Uterus (tissue), 4 donors: ENCODE results near the gene KRTAP10-3. TPM values are rescaled to one million over a fixed set of nuclear protein-coding genes. Genes with fewer than 3 reads are reported as not detected.

Source experiments
- DNase-seq, 2 donors: peaks; one replicate each; pipeline ENCODE4 v3.0.0-alpha.2; 2019 to 2020
- H3K27ac ChIP-seq, 2 donors: fragments of 200-600 bp; sonication (generic); 1 replicate in 1 of 2; 2 replicates in 1 of 2; pipeline ENCODE4 v1.5.1; 2016 to 2018
- H3K27me3 ChIP-seq, 2 donors: fragments of 200-600 bp; sonication (generic); one replicate each; pipeline ENCODE4 v1.5.1; 2018 to 2019; ENCODE audit warnings: control low read depth in 1 of 2
- H3K36me3 ChIP-seq, 2 donors: fragments of 200-600 bp; sonication (generic); one replicate each; pipeline ENCODE4 v1.5.1; 2019; ENCODE audit warnings: control low read depth in 1 of 2
- H3K4me1 ChIP-seq, 2 donors: fragments of 200-600 bp; sonication (generic); one replicate each; pipeline ENCODE4 v1.5.1; 2018 to 2019; ENCODE audit warnings: control low read depth in 1 of 2
- H3K4me3 ChIP-seq, 2 donors: fragments of 200-600 bp; sonication (generic); 1 replicate in 1 of 2; 2 replicates in 1 of 2; pipeline ENCODE4 v1.5.1; 2018 to 2019; ENCODE audit warnings: mild to moderate bottlenecking in 1 of 2
- H3K9me3 ChIP-seq, 2 donors: fragments of 200-600 bp; sonication (generic); one replicate each; pipeline ENCODE4 v1.5.1; 2019; ENCODE audit warnings: control low read depth in 1 of 2
- POLR2A ChIP-seq, 2 donors: fragments of 450-650 bp; IDR thresholded peaks; one replicate each; pipeline ENCODE4 v1.6.1; 2016; ENCODE audit warnings: antibody characterized with exemption in 2 of 2, mild to moderate bottlenecking in 1 of 2, moderate library complexity in 1 of 2
- intact Hi-C: fragments of 100-400 bp; cut with DNase I; formaldehyde crosslinking; loops from one replicate; pipeline ENCODE4 v1.15.1; 2023; ENCODE audit warnings: low total_unique reads
- total RNA-seq, 4 donors: library from RNA; depleted of rRNA in 3 of 4; stranded (reverse); fragments of >200 nt in 3 of 4; gene quantifications; one replicate each; pipeline versions ENCODE4 v1.1.0 to v1.2.4, GENCODE V29; 2014 to 2023
- TF ChIP-seq, protein P1 (sequence below), 4 experiments: fragments of 200-600 bp in 2 of 4; fragments of 450-650 bp in 2 of 4; sonication (generic) in 2 of 4; IDR thresholded peaks; one replicate each; pipeline ENCODE4 v1.5.1; 2016 to 2019; ENCODE audit warnings: antibody characterized with exemption in 4 of 4, mild to moderate bottlenecking in 2 of 4, moderate library complexity in 1 of 4
- donor health status: DM: yes; HTN: yes; CAD: no.

The KRTAP10-3 gene
- total RNA-seq, 4 donors from 2014 or later = not detected

DNA sequence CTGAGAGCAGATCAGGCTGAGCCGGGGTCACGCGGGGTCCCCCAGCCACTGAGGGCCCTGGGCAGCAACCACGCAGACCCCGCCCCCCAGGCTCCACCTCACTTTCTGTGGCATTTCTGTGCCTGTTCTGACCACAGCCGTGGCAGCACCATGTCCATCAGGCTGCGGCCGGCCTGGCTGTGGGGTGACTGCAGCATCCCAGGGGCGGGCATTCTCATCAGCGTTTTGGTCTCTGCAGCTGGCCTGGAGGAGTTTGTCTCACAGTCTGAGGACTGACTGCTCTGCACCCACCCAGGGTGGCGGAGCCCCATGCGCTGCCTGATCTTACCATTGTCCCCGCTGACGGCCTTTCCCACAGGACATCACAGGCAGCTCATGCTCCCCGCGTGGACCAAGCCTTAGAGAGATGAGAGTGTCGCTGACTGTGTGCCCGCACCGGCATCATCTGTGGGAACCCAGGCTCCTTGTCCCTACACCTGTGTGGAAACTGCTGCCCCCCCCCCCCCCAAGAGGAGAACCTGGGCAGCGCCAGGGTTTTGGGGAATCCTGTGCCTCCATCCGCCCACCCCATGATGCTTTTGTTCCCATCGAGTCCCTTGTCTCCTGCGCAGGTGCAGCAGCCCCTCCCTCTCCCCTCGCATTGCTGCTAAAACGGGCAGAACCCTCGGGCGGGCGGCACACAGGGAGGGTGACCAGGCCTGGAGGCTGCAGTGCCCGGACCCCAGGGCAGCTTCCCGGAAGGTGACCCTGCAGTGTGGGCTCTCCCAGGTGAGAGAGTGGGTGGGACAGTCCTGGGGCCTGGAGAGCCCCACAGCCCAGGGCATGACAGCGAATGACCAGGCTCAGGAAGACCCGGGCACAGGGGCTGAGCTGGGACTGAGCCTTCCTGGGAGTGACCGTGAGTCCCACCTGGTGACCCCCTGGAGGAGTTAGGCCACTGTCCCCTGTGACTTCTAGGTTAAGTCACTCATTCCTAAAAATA, 20.4 kb downstream of the KRTAP10-3 start:
- intact Hi-C loops = no loop called here
- peak in 1 of 2 donors; percentile 7 for DNase-seq
- Histone ChIP-seq H3K4me3 (no peak overlapping the region), H3K27me3 (no peaks in the 10 kb centered on the region), H3K36me3 (no peaks in the 10 kb centered on the region), H3K4me1 (no peaks in the 10 kb centered on the region), H3K9me3 (no peaks in the 10 kb centered on the region), H3K27ac (no peak overlapping the region)
- no peak for TF ChIP-seq POLR2A (IDR thresholded peaks at IDR 0.05)
- TF ChIP-seq, protein P1, sequence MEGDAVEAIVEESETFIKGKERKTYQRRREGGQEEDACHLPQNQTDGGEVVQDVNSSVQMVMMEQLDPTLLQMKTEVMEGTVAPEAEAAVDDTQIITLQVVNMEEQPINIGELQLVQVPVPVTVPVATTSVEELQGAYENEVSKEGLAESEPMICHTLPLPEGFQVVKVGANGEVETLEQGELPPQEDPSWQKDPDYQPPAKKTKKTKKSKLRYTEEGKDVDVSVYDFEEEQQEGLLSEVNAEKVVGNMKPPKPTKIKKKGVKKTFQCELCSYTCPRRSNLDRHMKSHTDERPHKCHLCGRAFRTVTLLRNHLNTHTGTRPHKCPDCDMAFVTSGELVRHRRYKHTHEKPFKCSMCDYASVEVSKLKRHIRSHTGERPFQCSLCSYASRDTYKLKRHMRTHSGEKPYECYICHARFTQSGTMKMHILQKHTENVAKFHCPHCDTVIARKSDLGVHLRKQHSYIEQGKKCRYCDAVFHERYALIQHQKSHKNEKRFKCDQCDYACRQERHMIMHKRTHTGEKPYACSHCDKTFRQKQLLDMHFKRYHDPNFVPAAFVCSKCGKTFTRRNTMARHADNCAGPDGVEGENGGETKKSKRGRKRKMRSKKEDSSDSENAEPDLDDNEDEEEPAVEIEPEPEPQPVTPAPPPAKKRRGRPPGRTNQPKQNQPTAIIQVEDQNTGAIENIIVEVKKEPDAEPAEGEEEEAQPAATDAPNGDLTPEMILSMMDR (IDR thresholded peaks at IDR 0.05) = no peak

DNA sequence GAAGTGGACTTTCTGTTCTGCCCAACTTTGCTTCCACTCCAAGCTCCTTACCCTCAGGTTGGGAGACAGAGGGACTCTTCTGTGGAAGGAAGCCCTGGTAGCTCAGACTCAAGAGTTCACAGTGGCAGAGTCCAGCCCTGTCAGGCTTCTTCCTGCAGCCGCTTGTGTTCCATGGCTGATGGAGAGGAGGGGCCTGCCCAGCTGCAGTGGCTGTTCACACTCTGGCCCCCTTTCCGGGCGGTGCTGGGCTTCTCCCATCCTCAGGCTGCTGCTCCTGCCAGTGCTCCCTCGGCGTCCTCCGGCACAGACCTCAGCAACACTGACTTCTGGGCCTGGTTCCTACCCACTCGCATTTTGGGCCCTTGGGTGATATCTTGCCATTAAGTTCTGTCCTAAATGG, 22.6 kb downstream of the KRTAP10-3 start:
- no peak overlapping the region for H3K4me3 ChIP-seq
- intact Hi-C loops = no loop called here
- no peaks in the 10 kb centered on the region for H3K9me3 ChIP-seq
- H3K27ac ChIP-seq = no peak overlapping the region
- H3K4me1 ChIP-seq = no peaks in the 10 kb centered on the region
- TF ChIP-seq, protein P1 (IDR thresholded peaks at IDR 0.05) = no peak
- no peak for TF ChIP-seq POLR2A (IDR thresholded peaks at IDR 0.05)
- H3K36me3 ChIP-seq = no peaks in the 10 kb centered on the region
- DNase-seq = peak in 1 of 2 donors; percentile 7
- no peaks in the 10 kb centered on the region for H3K27me3 ChIP-seq

DNA sequence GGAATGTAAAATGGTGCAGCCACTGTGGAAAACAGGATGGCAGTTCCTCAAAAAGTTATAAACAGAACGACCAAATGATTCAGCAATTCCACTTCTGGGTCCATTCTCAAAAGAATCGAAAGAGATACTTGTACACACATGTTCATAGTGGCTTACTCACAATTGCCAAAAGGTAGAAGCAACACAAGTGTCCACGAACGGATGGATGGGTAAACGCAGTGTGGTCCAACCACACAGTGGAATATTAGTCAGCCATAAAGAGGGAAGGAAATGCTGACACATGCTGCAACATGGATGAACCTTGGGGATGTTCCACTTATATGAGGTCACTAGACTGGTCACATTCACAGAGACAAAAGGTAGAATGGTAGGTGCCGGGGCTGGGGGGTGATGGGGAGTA, 23.9 kb downstream of the KRTAP10-3 start:
- intact Hi-C loops = no loop called here

DNA sequence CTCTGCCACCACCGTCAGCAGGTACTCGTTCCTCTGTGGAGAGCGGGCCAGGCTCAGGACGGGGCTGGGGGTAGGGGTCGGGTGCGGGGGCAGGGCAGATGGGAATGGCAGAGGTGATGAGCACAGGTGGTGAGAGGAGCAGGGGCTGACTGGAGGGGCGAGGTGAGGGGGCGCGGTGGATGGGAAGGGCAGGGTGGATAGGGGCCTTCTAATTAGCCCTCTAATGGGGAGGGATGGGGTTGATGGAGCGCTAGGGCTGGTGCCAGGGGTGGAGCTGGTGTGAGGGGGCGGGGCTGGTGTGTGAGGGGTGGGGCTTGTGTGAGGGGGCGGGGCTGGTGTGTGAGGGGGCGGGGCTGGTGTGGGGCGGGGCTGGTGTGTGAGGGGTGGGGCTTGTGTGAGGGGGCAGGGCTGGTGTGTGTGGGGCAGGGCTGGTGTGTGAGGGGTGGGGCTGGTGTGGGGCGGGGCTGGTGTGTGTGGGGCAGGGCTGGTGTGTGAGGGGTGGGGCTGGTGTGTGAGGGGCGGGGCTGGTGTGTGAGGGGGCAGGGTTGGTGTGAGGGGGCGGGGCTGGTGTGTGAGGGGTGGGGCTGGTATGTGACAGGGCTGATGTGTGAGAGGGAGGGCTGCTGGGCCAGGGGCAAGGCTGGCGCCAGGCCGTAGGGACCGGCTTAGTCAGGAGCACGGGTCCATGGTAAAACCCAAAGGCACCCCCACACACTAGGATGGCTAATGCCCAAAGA, 24.5 kb downstream of the KRTAP10-3 start:
- DNase-seq = peak in 1 of 2 donors; percentile 5
- Histone ChIP-seq H3K4me3 (no peak overlapping the region), H3K36me3 (no peaks in the 10 kb centered on the region), H3K27me3 (no peaks in the 10 kb centered on the region), H3K9me3 (no peaks in the 10 kb centered on the region), H3K27ac (no peak overlapping the region), H3K4me1 (no peaks in the 10 kb centered on the region)
- intact Hi-C loops = no loop called here
- TF ChIP-seq, protein P1 (IDR thresholded peaks at IDR 0.05) = no peak

More for the DNA sequence above, 23.9 kb downstream of the KRTAP10-3 start:
- TF ChIP-seq, protein P1 (IDR thresholded peaks at IDR 0.05) = no peak
- no peak for TF ChIP-seq POLR2A (IDR thresholded peaks at IDR 0.05)
- H3K27ac ChIP-seq = no peak overlapping the region
- H3K36me3 ChIP-seq = no peaks in the 10 kb centered on the region
- H3K4me1 ChIP-seq = no peaks in the 10 kb centered on the region
- no peaks in the 10 kb centered on the region for H3K9me3 ChIP-seq
- no peak overlapping the region for H3K4me3 ChIP-seq
- DNase-seq = no peak
- no peaks in the 10 kb centered on the region for H3K27me3 ChIP-seq
